ENCODE data around the gene SOWAHB.
"Not testable (repeated sequence)": the region's sequence is repeated elsewhere in the genome, so short reads cannot be mapped to it uniquely, and the experiment has no call there.

DNA sequence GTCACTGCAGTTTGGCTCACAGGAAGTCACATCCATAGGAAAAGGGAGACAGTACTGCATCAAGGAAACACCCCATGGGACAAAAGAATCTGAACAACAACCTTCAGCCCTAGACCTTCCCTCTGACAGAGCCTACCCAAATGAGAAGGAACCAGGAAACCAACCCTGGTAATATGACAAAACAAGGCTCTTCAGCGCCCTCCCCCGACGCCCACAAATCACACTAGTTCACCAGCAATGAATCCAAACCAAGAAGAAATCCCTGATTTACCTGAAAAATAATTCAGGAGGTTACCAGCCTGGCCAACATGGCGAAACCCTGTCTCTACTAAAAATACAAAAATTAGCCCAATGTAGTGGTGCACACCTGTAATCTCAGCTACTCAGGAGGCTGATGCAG, 29.2 kb downstream of the SOWAHB start:
- TF ChIP-seq, protein P1, sequence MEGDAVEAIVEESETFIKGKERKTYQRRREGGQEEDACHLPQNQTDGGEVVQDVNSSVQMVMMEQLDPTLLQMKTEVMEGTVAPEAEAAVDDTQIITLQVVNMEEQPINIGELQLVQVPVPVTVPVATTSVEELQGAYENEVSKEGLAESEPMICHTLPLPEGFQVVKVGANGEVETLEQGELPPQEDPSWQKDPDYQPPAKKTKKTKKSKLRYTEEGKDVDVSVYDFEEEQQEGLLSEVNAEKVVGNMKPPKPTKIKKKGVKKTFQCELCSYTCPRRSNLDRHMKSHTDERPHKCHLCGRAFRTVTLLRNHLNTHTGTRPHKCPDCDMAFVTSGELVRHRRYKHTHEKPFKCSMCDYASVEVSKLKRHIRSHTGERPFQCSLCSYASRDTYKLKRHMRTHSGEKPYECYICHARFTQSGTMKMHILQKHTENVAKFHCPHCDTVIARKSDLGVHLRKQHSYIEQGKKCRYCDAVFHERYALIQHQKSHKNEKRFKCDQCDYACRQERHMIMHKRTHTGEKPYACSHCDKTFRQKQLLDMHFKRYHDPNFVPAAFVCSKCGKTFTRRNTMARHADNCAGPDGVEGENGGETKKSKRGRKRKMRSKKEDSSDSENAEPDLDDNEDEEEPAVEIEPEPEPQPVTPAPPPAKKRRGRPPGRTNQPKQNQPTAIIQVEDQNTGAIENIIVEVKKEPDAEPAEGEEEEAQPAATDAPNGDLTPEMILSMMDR (IDR thresholded peaks at IDR 0.05), result not testable (repeated sequence)
- TF ChIP-seq POLR2A (IDR thresholded peaks at IDR 0.05), result not testable (repeated sequence)
